Measurements from ENCODE around the gene CD99L2.

The CD99L2 gene

GRCh38 chrX:150762258-150763165 lies 136.0 kb downstream of the CD99L2 start:
- no peak for DNase-seq (ENCODE audit: low spot score)

- no peak for DNase-seq (ENCODE audit: low spot score)
Observed at GRCh38 chrX:150761819-150762216, 136.7 kb downstream of the CD99L2 start.

GRCh38 chrX:150761176-150761818 lies 137.2 kb downstream of the CD99L2 start:
- DNase-seq (ENCODE audit: low spot score): no peak

GRCh38 chrX:150759568-150760416 lies 138.7 kb downstream of the CD99L2 start:
- no peak for DNase-seq (ENCODE audit: low spot score)

GRCh38 chrX:150757371-150757770 lies 141.1 kb downstream of the CD99L2 start:
- no peak for DNase-seq (ENCODE audit: low spot score)

GRCh38 chrX:150753968-150754367 lies 144.5 kb downstream of the CD99L2 start:
- no peak for DNase-seq (ENCODE audit: low spot score)

GRCh38 chrX:150753357-150753756 lies 145.1 kb downstream of the CD99L2 start:
- DNase-seq (ENCODE audit: low spot score): no peak

- no peak for DNase-seq (ENCODE audit: low spot score)
Observed at GRCh38 chrX:150752124-150752523, 146.3 kb downstream of the CD99L2 start.

- DNase-seq (ENCODE audit: low spot score): no peak
Observed at GRCh38 chrX:150736475-150736874, 162.0 kb downstream of the CD99L2 start.

- DNase-seq (ENCODE audit: low spot score): peak; percentile 81
Observed at GRCh38 chrX:150731795-150732194, 166.7 kb downstream of the CD99L2 start.

- peak; percentile 67 for DNase-seq (ENCODE audit: low spot score)
Observed at GRCh38 chrX:150730719-150731118, 167.7 kb downstream of the CD99L2 start.

GRCh38 chrX:150729956-150730355 lies 168.5 kb downstream of the CD99L2 start:
- no peak for DNase-seq (ENCODE audit: low spot score)

- DNase-seq (ENCODE audit: low spot score): no peak
Observed at GRCh38 chrX:150719621-150720020, 178.8 kb downstream of the CD99L2 start.
